MM.1S (cell line): ENCODE measurements around the gene PTGDR2.

ENCODE experiments used
- CTCF ChIP-seq: fragments of 300-600 bp; sonication (generic); IDR thresholded peaks from 2 replicates; pipeline ENCODE4 v1.5.1; 2016; ENCODE audit warnings: antibody characterized with exemption, low read length, mixed read lengths
- EZH2 ChIP-seq: fragments of 300-600 bp; sonication (generic); optimal IDR thresholded peaks from 2 replicates; pipeline ENCODE3; 2017; ENCODE audit warnings: low read depth, mild to moderate bottlenecking, antibody characterized with exemption, low read length, mixed read lengths
- EZH2phosphoT487 ChIP-seq: fragments of 300-600 bp; sonication (generic); IDR thresholded peaks from 2 replicates; pipeline ENCODE4 v1.6.1; 2018; ENCODE audit warnings: antibody characterized with exemption, low read length

- peak; percentile 96 for TF ChIP-seq CTCF
- TF ChIP-seq EZH2, result no peak
- no peak for TF ChIP-seq EZH2phosphoT487
These were observed 24.6 kb downstream of the PTGDR2 start for GRCh38 chr11:60831143-60831500.
